ENCODE measurements around the gene C4orf54.

Gene C4orf54

GRCh38 chr4:99653916-99654315, 3.7 kb downstream of the C4orf54 start:
- no peak overlapping the region for H3K4me3 ChIP-seq (replicated peaks; ENCODE audit: low read depth, low read length)
- no peak for DNase-seq (ENCODE audit: extremely low read depth, low read depth)
- no peak for TF ChIP-seq CTCF (IDR thresholded peaks at IDR 0.05; ENCODE audit: low read depth, low read length, missing control alignments)

GRCh38 chr4:99652596-99653436, 4.8 kb downstream of the C4orf54 start:
- no peak overlapping the region for H3K4me3 ChIP-seq (replicated peaks; ENCODE audit: low read depth, low read length)
- TF ChIP-seq CTCF (IDR thresholded peaks at IDR 0.05; ENCODE audit: low read depth, low read length, missing control alignments): no peak
- no peak for DNase-seq (ENCODE audit: extremely low read depth, low read depth)

- no peak overlapping the region for H3K4me3 ChIP-seq (replicated peaks; ENCODE audit: low read depth, low read length)
- no peak for TF ChIP-seq CTCF (IDR thresholded peaks at IDR 0.05; ENCODE audit: low read depth, low read length, missing control alignments)
- no peak for DNase-seq (ENCODE audit: extremely low read depth, low read depth)
These were observed 5.7 kb downstream of the C4orf54 start for GRCh38 chr4:99651811-99652485.

- no peak for DNase-seq (ENCODE audit: extremely low read depth, low read depth)
- TF ChIP-seq CTCF (IDR thresholded peaks at IDR 0.05; ENCODE audit: low read depth, low read length, missing control alignments): no peak
- H3K4me3 ChIP-seq (replicated peaks; ENCODE audit: low read depth, low read length): no peak overlapping the region
These were observed 6.4 kb downstream of the C4orf54 start for GRCh38 chr4:99651016-99651769.

GRCh38 chr4:99649778-99650177, 7.8 kb downstream of the C4orf54 start:
- no peak for DNase-seq (ENCODE audit: extremely low read depth, low read depth)
- no peak for TF ChIP-seq CTCF (IDR thresholded peaks at IDR 0.05; ENCODE audit: low read depth, low read length, missing control alignments)
- H3K4me3 ChIP-seq (replicated peaks; ENCODE audit: low read depth, low read length): no peak overlapping the region

- H3K4me3 ChIP-seq (replicated peaks; ENCODE audit: low read depth, low read length): no peak overlapping the region
- no peak for TF ChIP-seq CTCF (IDR thresholded peaks at IDR 0.05; ENCODE audit: low read depth, low read length, missing control alignments)
- DNase-seq (ENCODE audit: extremely low read depth, low read depth): no peak
These were observed 8.4 kb downstream of the C4orf54 start for GRCh38 chr4:99649208-99649607.

Data from HFF-Myc (cell line).